Hepatic stellate cell (primary cell): ENCODE data around the gene PSORS1C1.
"Not testable (repeated sequence)": the region's sequence is repeated elsewhere in the genome, so short reads cannot be mapped to it uniquely, and the experiment has no call there.

ENCODE experiments used
- DNase-seq: peaks from one replicate; pipeline ENCODE4 v3.0.0; 2011; ENCODE audit warnings: low spot score

Gene PSORS1C1

DNA sequence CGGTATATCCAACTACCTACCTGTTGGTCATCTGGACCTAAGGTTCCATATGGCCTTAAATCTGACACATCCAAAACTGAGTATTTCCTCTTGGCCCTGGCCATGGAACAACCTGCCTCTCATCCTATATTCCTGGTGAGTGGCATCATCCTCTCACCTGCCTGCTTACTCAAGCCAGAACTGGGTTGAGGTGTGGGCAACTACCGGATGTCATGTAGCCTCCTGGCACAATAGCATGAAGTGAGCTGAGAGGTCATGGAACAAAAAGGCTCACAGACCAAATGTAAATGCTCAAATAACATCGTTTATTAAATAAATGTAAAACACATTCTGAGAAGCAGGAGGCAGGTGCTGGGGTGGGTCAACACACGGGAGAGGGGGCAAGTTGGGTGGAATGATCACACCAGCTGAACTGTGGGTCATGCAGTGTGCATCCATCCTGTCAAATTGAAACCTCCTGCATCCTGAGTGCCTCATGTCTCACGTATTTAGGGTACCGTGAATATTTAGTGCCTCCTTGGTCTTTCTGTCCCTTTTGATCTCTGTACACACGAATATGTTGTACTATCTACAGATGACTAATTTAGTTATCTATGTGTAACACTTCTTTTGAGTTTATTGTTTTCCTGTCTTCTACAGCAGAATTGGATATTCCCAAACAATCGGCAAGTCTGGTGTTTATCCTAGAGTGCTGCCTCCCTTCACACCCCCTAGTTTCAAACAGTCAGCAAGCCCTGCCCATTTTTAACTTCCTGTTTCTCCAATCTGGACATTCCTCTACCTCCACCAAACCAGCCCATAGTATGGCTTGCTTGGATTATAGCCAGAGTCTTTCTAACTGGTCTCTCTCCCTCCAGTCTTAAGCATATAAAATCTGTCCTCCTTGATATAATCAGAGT lies 63.8 kb downstream of the PSORS1C1 start:
- DNase-seq = peak; percentile 46

DNA sequence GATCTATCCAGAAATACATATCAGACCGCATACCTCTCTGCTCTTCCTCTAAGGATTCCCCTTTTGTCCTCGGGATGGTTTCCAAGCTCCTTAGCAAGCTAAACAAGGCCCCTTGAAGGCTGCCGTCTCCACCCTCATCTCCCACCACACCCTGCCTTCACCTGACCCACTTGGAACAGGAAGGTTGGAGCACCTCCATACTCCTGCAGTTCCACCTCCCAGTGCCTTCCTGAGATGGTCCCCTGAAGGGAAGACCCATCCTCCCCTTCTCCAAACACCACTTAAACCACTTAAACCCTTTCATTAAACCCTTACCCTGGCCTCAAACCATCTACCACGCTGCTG lies 64.4 kb downstream of the PSORS1C1 start:
- no peak for DNase-seq

- DNase-seq = no peak
Observed at GRCh38 chr6:31179896-31180295, 65.3 kb downstream of the PSORS1C1 start.

GRCh38 chr6:31180500-31180899 lies 65.9 kb downstream of the PSORS1C1 start:
- DNase-seq = peak; percentile 97

DNA sequence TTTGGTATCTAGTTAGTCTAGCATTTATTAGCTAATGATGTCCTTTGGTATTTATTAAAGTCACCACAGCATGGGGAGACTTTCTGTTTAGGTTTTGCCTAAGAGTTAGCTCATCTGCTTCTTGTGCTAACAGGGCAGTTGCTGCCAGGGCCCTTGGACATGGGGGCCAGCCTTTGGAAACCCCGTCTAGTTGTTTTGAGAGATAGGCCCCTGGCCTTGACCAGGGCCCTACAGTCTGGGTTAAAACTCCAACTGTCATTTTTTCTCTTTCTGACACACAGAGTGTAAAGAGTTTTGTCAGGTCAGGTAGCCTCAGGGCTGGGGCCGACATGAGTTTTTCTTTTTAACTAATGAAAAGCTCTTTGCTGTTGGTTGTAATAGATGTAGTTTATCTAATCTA lies 68.7 kb downstream of the PSORS1C1 start:
- DNase-seq = not testable (repeated sequence)

DNA sequence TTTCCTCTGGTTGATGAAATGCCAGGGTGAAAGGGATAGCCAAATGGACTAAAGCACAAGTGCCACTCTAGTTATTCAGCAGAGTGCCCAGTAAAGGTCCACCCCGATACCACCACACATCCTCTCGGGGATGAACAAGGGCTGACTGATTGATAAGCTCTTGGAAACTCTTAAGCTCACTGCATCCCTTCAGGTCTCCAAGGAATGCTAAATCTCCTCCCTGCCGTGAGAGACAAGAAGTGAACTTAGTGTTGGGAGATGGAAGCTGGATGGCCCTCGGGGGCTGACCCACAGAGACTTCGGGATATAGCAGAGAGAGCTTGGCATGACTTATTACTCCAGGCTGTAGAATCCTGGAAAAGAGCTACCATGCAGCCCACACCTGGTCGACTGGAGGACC lies 69.3 kb downstream of the PSORS1C1 start:
- not testable (repeated sequence) for DNase-seq

- not testable (repeated sequence) for DNase-seq
Observed at GRCh38 chr6:31185695-31186051, 71.1 kb downstream of the PSORS1C1 start.

DNA sequence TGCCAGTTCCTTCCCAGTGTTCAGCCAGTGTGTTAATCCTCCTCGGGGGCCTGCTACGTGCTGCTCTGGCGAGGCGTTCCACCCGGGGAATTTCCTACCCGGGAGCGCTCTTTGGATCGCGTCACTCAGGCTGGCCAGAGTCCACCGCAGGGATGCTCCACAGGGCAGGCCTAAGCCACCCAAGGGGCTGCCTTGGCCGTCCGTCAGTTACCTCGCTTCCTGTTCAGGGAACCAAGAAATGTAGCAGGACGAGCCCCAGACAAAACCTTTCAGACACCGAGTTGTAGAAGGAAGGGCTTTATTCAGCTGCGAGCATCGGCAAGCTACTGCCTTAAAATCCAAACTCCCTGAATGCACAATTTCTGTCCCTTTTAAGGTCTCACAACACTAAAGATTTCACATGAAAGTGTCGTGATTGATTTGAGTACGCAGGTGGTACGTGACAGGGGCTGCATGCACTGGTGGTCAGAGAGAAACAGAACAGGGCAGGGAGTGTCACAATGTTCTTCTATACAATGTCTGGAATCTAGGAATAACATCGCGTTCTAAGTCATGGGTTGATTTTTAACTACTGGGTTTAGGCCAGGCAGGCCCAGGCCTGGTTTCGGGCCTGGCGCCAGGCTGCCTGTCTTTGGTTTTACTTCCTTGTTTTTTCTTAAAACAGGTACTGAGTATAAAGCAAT lies 71.6 kb downstream of the PSORS1C1 start:
- no peak for DNase-seq

- no peak for DNase-seq
Observed at GRCh38 chr6:31187780-31188194, 73.2 kb downstream of the PSORS1C1 start.

DNA sequence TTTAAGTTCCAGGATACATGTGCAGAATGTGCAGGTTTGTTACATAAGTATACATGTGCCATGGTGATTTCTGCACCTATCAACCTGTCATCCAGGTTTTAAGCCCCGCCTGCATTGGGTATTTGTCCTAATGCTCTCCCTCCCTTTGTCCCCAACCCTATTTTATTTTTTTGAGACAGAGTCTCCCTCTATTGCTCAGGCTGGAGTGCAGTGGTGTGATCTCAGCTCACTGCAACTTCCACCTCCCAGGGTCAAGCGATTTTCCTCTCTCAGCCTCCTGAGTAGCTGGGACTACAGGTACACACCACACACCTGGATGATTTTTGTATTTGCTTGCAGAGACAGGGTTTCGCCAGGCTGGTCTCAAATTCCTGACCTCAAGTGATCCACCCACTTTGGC lies 74.6 kb downstream of the PSORS1C1 start:
- DNase-seq = not testable (repeated sequence)
